ENCODE data around the gene RHAG.

RHAG gene

DNA sequence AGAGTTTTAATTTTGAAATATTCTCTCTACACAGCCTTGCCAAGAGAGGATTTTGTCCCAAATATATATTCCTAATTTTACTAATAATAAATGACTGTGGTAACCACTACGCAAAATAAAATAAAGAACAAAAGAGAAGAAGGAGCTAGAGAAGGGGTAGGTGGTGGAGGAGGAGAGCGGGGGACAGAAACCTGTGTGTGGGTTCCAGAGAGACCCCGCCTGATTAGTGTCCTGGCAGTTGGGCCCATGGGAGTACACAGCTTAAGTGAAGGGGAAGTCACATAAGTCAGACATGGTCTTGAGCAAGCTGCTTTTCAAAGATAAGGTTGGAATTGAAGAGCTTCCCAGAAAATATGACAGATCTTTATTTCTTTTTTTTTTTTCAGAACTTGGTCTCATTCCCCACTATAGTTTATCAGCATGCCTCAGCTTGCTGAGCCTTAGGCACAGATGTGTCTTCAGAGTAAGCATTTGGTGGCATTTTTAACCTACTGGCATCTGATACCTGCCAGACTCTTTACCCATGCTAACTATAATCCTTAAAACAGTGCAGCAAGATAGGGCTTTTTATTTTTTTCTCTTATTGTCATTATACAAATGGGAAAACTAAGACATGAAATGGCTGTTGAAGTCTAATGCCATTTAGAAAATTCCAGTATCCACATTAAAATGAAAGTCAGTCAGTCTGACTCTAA is 9.6 kb upstream of the RHAG start:
- TF ChIP-seq, protein P1, sequence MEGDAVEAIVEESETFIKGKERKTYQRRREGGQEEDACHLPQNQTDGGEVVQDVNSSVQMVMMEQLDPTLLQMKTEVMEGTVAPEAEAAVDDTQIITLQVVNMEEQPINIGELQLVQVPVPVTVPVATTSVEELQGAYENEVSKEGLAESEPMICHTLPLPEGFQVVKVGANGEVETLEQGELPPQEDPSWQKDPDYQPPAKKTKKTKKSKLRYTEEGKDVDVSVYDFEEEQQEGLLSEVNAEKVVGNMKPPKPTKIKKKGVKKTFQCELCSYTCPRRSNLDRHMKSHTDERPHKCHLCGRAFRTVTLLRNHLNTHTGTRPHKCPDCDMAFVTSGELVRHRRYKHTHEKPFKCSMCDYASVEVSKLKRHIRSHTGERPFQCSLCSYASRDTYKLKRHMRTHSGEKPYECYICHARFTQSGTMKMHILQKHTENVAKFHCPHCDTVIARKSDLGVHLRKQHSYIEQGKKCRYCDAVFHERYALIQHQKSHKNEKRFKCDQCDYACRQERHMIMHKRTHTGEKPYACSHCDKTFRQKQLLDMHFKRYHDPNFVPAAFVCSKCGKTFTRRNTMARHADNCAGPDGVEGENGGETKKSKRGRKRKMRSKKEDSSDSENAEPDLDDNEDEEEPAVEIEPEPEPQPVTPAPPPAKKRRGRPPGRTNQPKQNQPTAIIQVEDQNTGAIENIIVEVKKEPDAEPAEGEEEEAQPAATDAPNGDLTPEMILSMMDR (IDR thresholded peaks at IDR 0.05; ENCODE audit: low read depth, low read length) = no peak
- no peak overlapping the region for H3K27ac ChIP-seq
- no peak overlapping the region for H3K4me3 ChIP-seq (ENCODE audit: low read depth, low read length)
- H3K27me3 ChIP-seq (ENCODE audit: insufficient read depth, low read depth, severe bottlenecking) = no peaks in the 10 kb centered on the region
- no peaks in the 10 kb centered on the region for H3K9me3 ChIP-seq (ENCODE audit: severe bottlenecking)
- no peaks in the 10 kb centered on the region for H3K36me3 ChIP-seq
- DNase-seq = no peak

DNA sequence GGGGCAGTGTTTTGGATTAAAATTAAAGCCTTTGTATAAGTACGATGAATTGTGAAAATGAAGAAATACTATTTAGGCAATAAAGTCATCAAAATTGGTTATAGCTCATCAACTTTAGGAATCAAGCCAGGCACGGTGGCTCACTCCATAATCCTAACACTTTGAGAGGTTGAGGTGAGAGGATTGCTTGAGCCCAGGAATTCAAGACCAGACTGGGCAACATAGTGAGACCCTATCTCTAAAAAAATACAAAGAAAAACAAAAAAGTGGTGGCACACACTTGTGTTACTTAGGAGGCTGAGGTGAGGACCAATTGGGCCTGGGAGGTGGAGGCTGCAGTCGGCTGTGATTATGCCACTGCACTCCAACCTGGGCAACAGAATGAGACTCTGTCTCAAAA is 8.5 kb upstream of the RHAG start:
- Histone ChIP-seq H3K27ac (no peak overlapping the region), H3K4me3 (ENCODE audit: low read depth, low read length) (no peak overlapping the region), H3K27me3 (ENCODE audit: insufficient read depth, low read depth, severe bottlenecking) (no peaks in the 10 kb centered on the region), H3K9me3 (ENCODE audit: severe bottlenecking) (no peaks in the 10 kb centered on the region), H3K36me3 (no peaks in the 10 kb centered on the region)
- no peak for DNase-seq
- TF ChIP-seq, protein P1 (IDR thresholded peaks at IDR 0.05; ENCODE audit: low read depth, low read length) = no peak

DNA sequence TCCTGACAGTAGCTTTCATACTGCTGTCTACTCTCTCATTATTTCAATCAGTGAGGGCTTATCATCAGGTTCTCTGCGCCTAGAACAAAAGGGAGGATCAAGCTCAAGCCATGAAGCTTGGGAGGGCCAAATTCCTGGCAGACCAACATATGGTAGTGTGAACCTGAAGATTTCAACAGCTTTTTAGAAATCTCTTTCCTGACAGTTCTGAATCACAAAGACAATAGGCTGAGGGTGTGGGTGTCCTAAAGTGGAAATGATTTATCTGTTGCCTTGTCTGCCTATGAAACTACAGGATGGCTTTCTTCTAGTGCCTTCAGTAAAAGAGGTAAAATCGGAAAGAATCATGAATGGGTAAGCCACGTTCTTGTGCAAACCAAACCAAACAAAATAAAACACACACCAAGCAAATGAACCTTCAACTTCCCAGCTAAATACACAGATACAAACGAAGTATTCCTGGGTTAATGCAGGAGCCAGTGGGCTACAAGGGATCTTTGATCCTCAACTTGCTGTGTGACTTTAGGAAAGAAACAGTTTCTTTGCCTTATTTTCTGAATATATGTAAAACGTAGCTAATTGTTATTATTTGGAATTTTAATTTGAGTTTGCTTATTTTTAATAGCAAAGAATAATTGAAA is 2.7 kb upstream of the RHAG start:
- no peaks in the 10 kb centered on the region for H3K9me3 ChIP-seq (ENCODE audit: severe bottlenecking)
- no peak overlapping the region for H3K4me3 ChIP-seq (ENCODE audit: low read depth, low read length)
- TF ChIP-seq, protein P1 (IDR thresholded peaks at IDR 0.05; ENCODE audit: low read depth, low read length) = no peak
- H3K27ac ChIP-seq = no peak overlapping the region
- H3K27me3 ChIP-seq (ENCODE audit: insufficient read depth, low read depth, severe bottlenecking) = no peaks in the 10 kb centered on the region
- DNase-seq = no peak
- no peaks in the 10 kb centered on the region for H3K36me3 ChIP-seq

DNA sequence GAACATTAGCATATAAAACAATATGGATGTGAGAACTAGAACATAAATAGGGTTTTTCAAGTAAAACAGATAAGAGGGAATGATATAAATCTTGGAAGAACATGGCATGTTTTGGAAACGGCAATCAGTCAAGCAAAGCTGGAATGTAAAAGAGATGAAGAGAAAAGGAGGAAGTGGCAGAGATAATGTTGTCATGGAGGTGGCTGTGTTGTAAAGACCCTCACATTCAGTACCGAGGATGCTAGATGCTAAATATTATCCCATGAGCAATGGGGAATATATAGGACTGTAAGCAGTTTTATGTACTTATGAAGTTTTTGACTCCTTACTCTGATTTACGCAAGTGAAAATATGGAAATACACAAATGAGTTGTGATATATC is 702 bp upstream of the RHAG start:
- Histone ChIP-seq H3K4me3 (ENCODE audit: low read depth, low read length) (no peak overlapping the region), H3K27ac (no peak overlapping the region), H3K27me3 (ENCODE audit: insufficient read depth, low read depth, severe bottlenecking) (no peaks in the 10 kb centered on the region), H3K9me3 (ENCODE audit: severe bottlenecking) (no peaks in the 10 kb centered on the region), H3K36me3 (no peaks in the 10 kb centered on the region)
- no peak for DNase-seq
- TF ChIP-seq, protein P1 (IDR thresholded peaks at IDR 0.05; ENCODE audit: low read depth, low read length) = no peak

DNA sequence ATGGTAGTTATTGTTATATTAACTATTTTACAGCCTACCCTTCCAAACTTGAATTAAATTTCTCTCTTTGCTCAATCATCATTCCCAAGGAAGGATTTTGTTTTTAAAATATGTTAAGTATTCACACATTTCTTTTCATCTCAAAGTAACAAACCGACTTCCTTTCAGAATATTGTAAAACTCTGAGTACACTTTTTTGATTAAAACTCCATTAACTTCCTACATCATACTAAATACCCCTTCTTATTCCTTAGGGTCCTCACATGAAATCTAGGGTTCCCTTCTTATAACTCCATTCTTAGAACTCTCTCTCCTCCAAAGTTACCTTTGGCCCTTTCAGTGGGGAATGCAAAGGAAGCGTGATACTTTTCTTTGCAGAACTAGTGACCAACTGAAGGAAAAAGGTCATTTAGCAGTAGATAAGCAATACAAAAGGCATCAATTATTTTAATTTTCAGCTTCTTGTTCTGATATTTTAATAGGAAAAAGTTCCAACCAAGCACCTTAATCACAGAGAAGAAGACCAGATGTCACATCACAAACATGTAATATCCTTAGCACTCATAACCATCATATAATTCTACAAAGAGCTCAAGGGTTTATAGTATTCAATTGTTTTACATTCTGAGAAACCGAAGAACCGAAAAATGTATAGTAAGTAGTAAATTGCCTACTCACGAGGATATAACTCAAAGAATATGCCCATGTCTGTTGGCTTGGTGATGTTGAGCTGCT is 494 bp downstream of the RHAG start:
- no peaks in the 10 kb centered on the region for H3K36me3 ChIP-seq
- H3K27me3 ChIP-seq (ENCODE audit: insufficient read depth, low read depth, severe bottlenecking) = no peaks in the 10 kb centered on the region
- H3K9me3 ChIP-seq (ENCODE audit: severe bottlenecking) = no peaks in the 10 kb centered on the region
- no peak for DNase-seq
- no peak overlapping the region for H3K27ac ChIP-seq
- no peak overlapping the region for H3K4me3 ChIP-seq (ENCODE audit: low read depth, low read length)
- TF ChIP-seq, protein P1 (IDR thresholded peaks at IDR 0.05; ENCODE audit: low read depth, low read length) = no peak

Data from WERI-Rb-1 (cell line).